ENCODE results near the gene ETNPPL.

The ETNPPL gene

DNA sequence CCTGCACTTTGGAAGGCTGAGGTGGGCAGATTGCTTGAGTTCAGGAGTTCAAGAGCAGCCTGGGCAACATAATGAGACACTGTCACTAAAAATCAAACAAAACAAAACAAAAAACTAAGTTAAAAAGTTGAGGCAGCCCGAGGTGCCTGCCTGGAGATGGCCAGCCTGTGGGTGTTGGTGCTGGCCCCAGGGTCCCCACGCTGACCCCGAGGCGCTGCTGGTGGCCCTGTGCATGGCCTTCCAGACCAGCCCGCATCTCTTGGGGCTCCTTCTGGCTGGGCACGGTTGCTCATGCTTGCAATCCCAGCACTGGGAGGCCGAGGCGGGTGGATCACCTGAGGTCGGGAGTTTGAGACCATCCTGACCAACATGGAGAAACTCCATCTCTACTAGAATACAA is 4.4 kb downstream of the ETNPPL start:
- Histone ChIP-seq H3K27ac (replicated peaks) (no peak overlapping the region), H3K27me3 (ENCODE audit: insufficient read depth, poor library complexity, severe bottlenecking) (peaks cover 21% of the 10 kb centered on the region), H3K4me3 (replicated peaks; ENCODE audit: insufficient read depth, low read length) (no peak overlapping the region)
- TF ChIP-seq GABPA (IDR thresholded peaks at IDR 0.05; ENCODE audit: low read depth) = no peak
- no peak for DNase-seq (ENCODE audit: low read depth in 1 of 2, low spot score in 1 of 2)

- H3K27me3 ChIP-seq (ENCODE audit: insufficient read depth, poor library complexity, severe bottlenecking) = peaks cover under 1% of the 10 kb centered on the region
- TF ChIP-seq CTCF (IDR thresholded peaks at IDR 0.05; ENCODE audit: insufficient read depth, low read length) = no peak
- TF ChIP-seq GABPA (IDR thresholded peaks at IDR 0.05; ENCODE audit: low read depth) = no peak
- no peak for TF ChIP-seq POLR2AphosphoS5 (IDR thresholded peaks at IDR 0.05; ENCODE audit: low read depth)
- no peak for TF ChIP-seq SPI1 (IDR thresholded peaks at IDR 0.05; ENCODE audit: borderline replicate concordance, low read depth)
- no peak for TF ChIP-seq REST (IDR thresholded peaks at IDR 0.05; ENCODE audit: insufficient replicate concordance, low read depth)
- H3K4me3 ChIP-seq (replicated peaks; ENCODE audit: insufficient read depth, low read length) = no peak overlapping the region
- no peak for DNase-seq (ENCODE audit: low read depth in 1 of 2, low spot score in 1 of 2)
- H3K27ac ChIP-seq (replicated peaks) = no peak overlapping the region
Measured at GRCh38 chr4:108754327-108754726, 8.5 kb downstream of the ETNPPL start.

GRCh38 chr4:108751321-108751720 is 11.5 kb downstream of the ETNPPL start:
- Histone ChIP-seq H3K4me3 (replicated peaks; ENCODE audit: insufficient read depth, low read length) (no peak overlapping the region), H3K27ac (replicated peaks) (no peak overlapping the region), H3K27me3 (ENCODE audit: insufficient read depth, poor library complexity, severe bottlenecking) (no peaks in the 10 kb centered on the region)
- no peak for TF ChIP-seq REST (IDR thresholded peaks at IDR 0.05; ENCODE audit: insufficient replicate concordance, low read depth)
- no peak for TF ChIP-seq SPI1 (IDR thresholded peaks at IDR 0.05; ENCODE audit: borderline replicate concordance, low read depth)
- no peak for TF ChIP-seq GABPA (IDR thresholded peaks at IDR 0.05; ENCODE audit: low read depth)
- TF ChIP-seq POLR2AphosphoS5 (IDR thresholded peaks at IDR 0.05; ENCODE audit: low read depth) = no peak
- TF ChIP-seq CTCF (IDR thresholded peaks at IDR 0.05; ENCODE audit: insufficient read depth, low read length) = no peak
- no peak for DNase-seq (ENCODE audit: low read depth in 1 of 2, low spot score in 1 of 2)

DNA sequence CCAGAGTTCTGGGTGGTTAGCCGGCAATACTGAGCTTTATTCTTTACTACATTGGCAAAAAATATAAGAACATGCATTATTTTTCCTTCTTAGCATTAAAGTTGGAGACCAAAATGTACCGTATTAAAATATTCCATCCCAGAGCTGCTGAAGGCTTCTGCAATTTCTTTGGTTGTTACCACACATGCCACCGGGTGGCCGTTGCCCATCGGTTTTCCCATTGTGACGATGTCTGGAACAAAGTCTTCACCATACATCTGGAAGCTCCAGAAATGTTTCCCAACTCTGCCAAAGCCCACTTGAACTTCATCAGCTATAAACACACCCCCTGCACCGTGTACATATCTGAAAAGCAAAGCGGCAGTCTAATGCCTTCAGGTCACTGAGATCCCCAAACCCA is 13.7 kb downstream of the ETNPPL start:
- DNase-seq (ENCODE audit: low read depth in 1 of 2, low spot score in 1 of 2) = no peak
- Histone ChIP-seq H3K27me3 (ENCODE audit: insufficient read depth, poor library complexity, severe bottlenecking) (no peaks in the 10 kb centered on the region), H3K4me3 (replicated peaks; ENCODE audit: insufficient read depth, low read length) (no peak overlapping the region), H3K27ac (replicated peaks) (no peak overlapping the region)
- no peak for TF ChIP-seq CTCF (IDR thresholded peaks at IDR 0.05; ENCODE audit: insufficient read depth, low read length)
- TF ChIP-seq SPI1 (IDR thresholded peaks at IDR 0.05; ENCODE audit: borderline replicate concordance, low read depth) = no peak
- TF ChIP-seq REST (IDR thresholded peaks at IDR 0.05; ENCODE audit: insufficient replicate concordance, low read depth) = no peak
- no peak for TF ChIP-seq POLR2AphosphoS5 (IDR thresholded peaks at IDR 0.05; ENCODE audit: low read depth)
- no peak for TF ChIP-seq GABPA (IDR thresholded peaks at IDR 0.05; ENCODE audit: low read depth)
